Stimulated activated naive CD4-positive, alpha-beta T cell treated with Interleukin-2 at 50 U/mL for 16 hours (primary cell): ENCODE results near the gene RNU6-9.
"Not testable (repeated sequence)": the region's sequence is repeated elsewhere in the genome, so short reads cannot be mapped to it uniquely, and the experiment has no call there.

Experiments
- DNase-seq: peaks from one replicate; lab custom pipeline; 2025; lab: John Stamatoyannopoulos, UW

RNU6-9 gene

DNA sequence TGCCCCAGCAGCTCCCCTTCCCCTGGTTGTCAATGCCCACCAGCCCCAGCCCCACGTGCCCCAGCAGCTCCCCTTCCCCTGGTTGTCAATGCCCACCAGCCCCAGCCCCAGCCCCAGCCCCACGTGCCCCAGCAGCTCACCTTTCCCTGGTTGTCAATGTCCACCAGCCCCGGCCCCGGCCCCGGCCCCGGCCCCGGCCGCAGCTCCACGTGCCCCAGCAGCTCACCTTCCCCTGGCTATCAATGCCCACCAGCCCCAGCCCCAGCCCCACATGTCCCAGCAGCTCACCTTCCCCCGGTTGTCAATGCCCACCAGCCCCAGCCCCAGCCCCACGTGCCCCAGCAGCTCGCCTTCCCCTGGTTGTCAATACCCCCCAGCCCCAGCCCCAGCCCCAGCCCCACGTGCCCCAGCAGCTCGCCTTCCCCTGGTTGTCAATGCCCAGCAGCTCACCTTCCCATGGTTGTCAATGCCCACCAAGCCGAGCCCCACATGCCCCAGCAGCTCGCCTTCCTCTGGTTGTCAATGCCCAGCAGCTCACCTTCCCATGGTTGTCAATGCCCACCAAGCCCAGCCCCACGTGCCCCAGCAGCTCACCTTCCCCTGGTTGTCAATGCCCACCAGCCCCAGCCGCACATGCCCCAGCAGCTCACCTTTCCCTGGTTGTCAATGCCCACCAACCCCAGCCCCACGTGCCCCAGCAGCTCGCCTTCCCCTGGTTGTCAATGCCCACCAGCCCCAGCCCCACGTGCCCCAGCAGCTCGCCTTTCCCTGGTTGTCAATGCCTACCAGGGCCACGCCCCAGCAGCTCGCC, 14.3 kb upstream of the RNU6-9 start:
- not testable (repeated sequence) for DNase-seq

DNA sequence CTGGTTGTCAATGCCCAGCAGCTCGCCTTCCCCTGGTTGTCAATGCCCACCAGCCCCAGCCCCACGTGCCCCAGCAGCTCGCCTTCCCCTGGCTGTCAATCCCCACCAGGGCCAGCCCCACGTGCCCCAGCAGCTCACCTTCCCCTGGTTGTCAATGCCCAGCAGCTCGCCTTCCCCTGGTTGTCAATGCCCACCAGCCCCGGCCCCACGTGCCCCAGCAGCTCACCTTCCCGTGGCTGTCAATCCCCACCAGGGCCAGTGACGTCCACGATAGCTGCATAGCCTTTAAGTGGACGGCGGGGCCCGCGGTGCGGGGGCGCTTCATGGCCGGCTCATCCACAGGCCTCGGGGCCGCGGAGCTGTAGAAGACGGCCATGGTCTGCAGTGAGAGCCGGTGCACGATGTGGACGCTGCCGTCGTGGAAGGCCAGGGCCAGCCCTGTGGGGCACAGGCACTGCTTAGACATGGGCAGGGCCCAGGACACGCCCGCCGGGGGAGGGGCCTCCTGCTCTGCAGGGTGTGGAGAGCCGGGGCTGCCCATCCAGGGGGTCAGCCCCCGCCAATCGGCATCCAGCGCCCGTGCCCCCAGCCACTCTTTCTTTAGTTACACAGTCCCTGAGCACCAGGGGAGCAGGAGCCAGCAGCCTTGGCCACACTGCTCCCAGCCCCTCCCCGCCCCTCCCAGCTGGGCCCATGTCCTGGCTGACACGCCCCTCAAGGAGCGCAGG, 13.4 kb upstream of the RNU6-9 start:
- DNase-seq, result no peak

GRCh38 chr19:881385-882071, 11.8 kb upstream of the RNU6-9 start:
- no peak for DNase-seq

DNA sequence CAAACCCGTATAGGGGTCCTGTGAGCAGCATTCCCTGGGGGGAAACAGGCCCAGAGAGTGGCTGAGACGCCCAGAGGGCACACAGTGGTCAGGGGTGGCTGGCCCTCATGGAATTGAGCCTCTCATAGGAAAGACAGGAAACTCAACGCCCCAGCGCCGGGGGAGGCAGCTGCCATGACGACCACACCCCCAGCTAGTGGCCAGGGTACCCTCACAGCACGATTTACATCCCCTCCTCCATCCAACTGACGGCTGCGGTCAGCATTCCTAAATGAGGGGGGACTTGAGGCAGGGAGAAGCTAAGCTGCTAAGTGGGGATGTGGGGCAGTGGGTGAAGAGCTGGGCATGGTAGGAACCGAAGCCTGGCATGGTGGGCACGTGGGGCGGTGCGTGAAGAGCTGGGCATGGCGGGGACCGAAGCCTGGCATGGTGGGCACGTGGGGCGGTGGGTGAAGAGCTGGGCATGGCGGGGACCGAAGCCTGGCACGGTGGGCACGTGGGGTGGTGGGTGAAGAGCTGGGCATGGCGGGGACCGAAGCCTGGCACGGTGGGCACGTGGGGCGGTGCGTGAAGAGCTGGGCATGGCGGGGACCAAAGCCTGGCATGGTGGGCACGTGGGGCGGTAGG, 10.3 kb upstream of the RNU6-9 start:
- no peak for DNase-seq

DNA sequence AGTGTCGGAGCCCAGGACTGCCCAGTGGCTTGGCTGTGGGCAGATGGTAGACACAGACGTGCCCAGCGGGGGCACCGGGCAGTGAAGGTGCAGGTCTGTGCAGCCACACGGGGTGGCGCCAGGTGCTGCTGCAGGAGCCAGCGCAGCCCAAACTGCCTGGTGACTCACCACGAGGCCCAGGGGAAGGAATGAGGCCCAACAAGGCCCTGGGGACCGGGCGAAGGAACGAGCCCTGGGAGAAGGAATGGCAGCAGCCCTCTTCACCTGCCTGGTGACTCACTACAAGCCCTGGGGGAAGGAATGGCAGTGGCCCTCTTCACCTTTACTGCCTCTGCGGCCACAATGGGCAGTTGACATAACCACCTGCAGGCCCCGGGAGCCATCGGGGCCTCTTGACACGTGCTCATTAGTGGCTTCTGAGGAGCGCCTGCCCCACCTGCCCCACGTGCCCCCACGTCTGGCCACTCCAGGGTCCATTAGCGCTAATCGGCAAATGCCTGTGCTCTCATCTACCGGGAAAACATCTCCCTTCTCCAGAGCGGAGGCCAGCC, 9.5 kb upstream of the RNU6-9 start:
- DNase-seq, result no peak

DNA sequence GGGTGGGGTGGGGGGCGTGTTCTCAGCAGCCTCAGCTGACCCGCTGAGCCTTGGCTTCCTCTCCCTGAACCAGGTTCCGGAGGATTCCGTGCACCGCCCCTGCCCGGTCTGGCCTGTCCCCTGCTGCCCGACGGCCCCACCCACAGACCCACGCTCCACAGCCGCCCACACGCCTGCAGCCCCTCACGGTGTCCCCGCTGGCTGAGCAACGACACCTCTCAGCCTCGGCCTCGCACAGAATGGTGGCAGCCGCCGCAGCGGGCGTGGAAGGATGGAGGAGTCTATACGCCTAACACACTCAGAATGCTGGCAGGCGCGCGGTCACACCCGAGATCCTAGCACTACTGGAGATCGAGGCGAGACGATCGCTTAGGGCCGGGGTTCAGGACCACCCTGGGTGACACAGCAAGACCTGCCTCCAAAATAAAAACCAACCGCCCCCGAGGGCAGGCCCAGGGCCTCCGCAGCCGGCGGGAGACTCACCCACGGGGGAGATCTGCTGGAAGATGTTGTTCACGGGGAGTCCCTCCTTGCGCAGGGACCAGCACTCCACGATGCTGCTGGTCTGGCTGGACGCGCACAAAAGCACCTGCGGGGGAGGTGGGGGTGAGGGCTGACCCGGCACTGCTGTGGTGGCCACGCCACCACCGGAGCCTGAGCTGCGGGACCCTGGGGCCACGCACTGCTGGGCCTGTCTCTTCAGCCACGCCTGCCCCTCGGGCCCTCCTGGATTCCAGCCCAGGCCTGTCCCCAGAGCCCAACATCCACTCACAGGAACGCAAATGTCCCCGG, 8.7 kb upstream of the RNU6-9 start:
- no peak for DNase-seq

GRCh38 chr19:885536-886224, 7.6 kb upstream of the RNU6-9 start:
- no peak for DNase-seq

GRCh38 chr19:887072-887471, 6.2 kb upstream of the RNU6-9 start:
- DNase-seq, result no peak

GRCh38 chr19:887599-887998, 5.7 kb upstream of the RNU6-9 start:
- DNase-seq, result no peak

- DNase-seq, result peak; percentile 44
These were observed 4.5 kb upstream of the RNU6-9 start for GRCh38 chr19:888581-889385.

DNA sequence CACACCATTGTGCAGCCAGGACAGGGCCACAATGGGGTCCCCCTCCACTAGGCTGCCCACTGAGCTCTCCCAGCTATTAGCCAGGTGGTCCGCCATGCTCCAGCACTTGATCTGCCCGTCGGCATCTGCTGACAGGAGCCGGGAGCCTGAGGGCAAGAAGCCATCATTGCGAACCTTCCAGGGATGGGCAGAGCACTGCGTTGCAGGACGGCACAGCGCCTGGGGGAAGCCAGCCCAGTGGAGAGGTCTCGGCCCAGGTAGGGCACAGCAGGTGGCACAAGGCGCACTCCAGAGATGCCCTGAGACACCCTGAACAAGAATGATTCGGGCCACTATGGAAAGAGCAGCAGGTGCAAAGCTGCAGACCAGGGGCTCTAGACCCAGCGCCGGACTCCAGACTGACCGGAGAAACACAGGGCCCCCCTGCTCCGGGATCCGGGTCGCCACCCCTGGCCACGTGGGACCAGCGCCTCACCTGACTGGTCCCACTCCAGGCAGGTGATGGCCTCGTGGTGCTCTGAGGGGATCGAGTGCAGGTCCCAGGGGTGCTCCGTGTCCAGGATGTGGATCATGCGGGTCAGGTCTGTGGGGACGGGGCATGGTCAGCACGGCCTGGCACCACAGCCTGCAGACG, 3.5 kb upstream of the RNU6-9 start:
- no peak for DNase-seq

DNA sequence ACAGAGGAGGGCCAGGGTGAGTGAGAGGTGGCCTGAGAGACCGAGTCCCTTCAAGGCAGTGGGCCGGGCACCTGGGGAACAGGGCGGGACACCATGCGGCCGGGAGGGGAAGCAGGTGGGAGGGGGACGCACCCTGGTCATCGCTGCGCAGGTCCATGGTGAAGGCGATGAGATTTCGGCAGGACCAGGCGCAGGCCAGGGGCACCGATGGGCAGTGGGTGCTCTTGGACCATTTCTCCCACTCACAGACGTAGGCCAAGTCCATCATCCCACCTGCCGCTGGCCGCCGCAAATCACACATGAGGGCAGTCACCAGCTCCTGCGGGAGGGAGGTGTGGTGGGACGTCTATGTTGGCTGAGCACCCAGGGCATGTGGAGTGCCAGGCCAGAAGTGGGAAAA, 2.5 kb upstream of the RNU6-9 start:
- DNase-seq, result no peak

DNA sequence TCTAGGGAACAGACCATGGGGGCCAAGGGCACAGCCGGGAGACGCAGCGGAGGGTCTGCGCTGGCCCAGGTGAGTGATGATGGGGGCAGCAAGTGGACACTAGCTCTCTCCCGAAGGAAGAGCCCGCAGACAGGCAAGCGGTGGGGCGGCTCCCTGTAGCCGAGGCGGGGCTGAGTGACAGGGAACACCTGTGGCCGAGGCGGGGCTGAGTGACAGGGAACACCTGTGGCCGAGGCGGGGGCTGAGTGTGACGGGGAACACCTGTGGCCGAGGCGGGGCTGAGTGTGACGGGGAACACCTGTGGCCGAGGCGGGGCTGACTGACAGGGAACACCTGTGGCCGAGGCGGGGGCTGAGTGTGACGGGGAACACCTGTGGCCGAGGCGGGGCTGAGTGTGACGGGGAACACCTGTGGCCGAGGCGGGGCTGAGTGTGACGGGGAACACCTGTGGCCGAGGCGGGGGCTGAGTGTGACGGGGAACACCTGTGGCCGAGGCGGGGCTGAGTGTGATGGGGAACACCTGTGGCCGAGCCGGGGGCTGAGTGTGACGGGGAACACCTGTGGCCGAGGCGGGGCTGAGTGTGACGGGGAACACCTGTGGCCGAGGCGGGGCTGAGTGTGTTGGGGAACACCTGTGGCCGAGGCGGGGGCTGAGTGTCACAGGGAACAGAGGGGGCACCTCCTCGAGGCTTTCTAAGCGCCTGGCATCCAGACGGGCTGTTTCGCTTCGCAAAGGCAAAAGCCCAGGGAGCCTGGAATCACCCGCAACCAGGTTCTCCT, 1.7 kb upstream of the RNU6-9 start:
- DNase-seq, result not testable (repeated sequence)

DNA sequence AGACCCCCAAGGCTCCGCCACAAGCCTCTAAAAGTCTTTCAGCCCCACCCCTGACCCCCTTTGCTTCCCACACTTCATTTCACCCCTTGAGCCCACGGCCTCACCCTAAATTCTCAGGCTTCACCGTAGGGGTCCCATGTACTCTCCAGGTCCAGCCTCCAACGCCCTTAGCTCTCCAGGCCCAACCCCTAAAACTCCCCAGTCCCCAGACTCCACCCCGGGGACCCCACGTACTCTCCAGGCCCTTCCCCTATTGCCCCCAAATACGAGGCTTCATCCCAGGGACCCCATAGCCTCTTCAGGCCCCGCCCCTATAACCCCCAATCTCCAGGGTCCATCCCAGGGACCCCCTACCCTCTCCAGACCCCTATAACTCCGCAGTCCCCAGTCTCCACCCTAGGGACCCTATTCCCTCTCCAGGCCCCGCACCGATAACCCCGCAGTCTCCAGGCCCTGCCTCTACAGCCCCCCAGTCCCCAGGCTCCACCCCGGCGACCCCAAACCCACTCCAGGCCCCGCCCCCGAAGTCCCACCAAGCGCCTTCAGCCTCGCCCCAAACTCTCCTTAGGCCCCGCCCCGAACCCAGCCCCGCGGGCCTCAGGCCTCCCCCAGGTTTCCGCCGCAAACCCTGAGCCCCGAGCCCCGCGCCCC, 916 bp upstream of the RNU6-9 start:
- no peak for DNase-seq

- no peak for DNase-seq
These were observed 3.1 kb downstream of the RNU6-9 start for GRCh38 chr19:896434-896833.

DNA sequence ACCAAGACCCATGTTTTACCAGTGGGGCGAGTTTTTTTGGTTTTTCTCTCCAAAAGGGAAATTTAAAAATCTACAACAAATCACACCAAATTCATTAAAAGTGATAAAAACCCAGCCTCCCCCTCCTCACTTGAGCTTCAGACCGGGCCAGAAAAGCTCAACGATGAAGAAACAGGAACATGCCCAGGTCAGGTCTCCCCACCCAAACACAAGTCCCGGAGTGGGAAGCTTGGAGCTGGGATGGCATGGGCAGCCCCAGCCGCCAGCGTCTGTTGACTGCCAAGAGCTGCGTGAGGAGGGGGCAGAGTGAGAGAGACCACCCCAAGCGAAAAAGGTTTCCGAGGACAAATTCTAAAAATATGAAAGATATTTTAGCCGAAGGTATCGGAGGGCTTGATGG, 3.7 kb downstream of the RNU6-9 start:
- DNase-seq, result no peak

DNA sequence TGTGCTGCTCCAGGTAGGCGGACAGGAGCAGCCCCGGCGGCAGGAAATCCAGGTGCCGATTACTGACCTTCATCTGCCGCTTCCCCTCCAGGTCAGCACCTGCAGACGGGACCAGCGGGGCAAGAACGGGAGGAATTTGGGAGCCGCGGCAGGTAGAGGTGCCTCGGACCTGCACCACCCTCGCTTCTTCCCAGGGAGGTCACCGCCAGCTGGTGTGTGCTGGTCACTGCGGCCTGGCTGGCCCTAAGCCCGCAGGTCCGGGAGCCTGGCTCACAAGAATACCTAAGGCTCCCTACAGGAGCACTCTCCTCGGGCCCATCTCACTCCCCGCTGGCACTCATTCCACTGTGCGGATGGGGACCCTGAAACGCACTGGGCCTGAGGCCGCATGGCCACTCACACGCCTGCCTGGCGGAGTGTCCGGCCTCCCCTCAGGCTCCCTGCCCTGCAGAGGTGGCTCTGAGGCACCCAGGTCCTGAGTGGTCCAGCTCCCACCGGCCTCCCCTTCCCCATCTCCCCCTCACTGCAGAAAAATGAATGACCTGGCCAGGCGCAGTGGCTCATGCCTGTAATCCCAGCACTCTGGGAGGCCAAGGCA, 4.3 kb downstream of the RNU6-9 start:
- no peak for DNase-seq

GRCh38 chr19:898663-899062, 5.4 kb downstream of the RNU6-9 start:
- no peak for DNase-seq
